ENCODE measurements around the gene PRPF40B. TPM values are rescaled to one million over a fixed set of nuclear protein-coding genes. Genes with fewer than 3 reads are reported as not detected.
A peak's percentile ranks its signal among the peaks of the same experiment; 100 is the strongest.

PRPF40B gene
- total and polyA plus RNA-seq, 2 of the 13 experiments (the other 11 are each of a cell fraction or from before 2014, with no cell fraction given): 5.0 to 7.8 TPM

DNA sequence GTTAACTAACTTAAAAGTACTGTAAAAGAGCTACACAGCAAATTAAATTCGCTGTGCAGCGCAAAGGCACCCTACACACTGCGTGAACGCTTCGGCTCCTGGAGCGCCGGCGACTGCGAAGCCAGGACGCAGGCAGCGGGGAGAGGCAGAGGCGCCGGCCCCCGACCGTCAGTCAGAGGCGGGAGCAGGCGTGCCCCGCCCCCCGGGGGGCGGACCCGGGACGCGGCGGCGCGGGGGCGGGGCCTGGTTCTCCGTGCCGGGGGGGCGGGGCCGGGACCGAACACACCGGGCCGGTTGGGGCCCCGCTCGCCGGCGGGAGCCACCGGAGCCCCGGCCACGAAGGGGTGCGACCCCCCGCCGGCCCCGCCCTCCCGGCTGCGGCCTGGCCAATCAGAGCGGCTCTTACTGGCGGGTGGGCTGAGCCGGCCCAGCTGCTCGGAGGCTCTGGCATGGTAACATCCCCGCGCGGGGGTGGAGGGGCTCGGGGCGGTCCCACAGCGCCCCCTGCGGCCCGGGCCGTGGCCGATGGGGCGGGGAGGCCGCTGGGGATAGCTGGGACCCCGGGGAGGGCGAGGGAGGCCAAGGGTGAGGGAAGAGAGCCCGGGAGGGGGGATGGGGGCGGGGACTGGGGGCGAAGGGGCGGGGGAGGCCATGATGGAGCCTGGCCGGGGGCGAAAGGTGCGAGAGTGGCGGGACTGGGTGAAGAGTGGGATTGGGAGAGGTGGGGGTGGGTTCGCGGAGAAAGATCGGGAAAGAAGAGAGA is at the start of gene PRPF40B (continued):
- TF ChIP-seq, protein P1, sequence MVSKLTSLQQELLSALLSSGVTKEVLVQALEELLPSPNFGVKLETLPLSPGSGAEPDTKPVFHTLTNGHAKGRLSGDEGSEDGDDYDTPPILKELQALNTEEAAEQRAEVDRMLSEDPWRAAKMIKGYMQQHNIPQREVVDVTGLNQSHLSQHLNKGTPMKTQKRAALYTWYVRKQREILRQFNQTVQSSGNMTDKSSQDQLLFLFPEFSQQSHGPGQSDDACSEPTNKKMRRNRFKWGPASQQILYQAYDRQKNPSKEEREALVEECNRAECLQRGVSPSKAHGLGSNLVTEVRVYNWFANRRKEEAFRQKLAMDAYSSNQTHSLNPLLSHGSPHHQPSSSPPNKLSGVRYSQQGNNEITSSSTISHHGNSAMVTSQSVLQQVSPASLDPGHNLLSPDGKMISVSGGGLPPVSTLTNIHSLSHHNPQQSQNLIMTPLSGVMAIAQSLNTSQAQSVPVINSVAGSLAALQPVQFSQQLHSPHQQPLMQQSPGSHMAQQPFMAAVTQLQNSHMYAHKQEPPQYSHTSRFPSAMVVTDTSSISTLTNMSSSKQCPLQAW (CRISPR knock-in tag; IDR thresholded peaks at IDR 0.05): no peak
- TF ChIP-seq ZNF30 (CRISPR knock-in tag; IDR thresholded peaks at IDR 0.05): no peak
- no peak for TF ChIP-seq EED (CRISPR knock-in tag; IDR thresholded peaks at IDR 0.05)
- TF ChIP-seq, protein P2, sequence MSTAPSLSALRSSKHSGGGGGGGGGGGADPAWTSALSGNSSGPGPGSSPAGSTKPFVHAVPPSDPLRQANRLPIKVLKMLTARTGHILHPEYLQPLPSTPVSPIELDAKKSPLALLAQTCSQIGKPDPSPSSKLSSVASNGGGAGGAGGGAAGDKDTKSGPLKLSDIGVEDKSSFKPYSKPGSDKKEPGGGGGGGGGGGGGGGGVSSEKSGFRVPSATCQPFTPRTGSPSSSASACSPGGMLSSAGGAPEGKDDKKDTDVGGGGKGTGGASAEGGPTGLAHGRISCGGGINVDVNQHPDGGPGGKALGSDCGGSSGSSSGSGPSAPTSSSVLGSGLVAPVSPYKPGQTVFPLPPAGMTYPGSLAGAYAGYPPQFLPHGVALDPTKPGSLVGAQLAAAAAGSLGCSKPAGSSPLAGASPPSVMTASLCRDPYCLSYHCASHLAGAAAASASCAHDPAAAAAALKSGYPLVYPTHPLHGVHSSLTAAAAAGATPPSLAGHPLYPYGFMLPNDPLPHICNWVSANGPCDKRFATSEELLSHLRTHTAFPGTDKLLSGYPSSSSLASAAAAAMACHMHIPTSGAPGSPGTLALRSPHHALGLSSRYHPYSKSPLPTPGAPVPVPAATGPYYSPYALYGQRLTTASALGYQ (CRISPR knock-in tag; IDR thresholded peaks at IDR 0.05): no peak
- TF ChIP-seq ZNF788 (CRISPR knock-in tag; IDR thresholded peaks at IDR 0.05; ENCODE audit: borderline replicate concordance): peak; percentile 82; the same call in 1 of the 2 replicates
- TF ChIP-seq TOE1 (CRISPR knock-in tag; IDR thresholded peaks at IDR 0.05): no peak
- no peak for TF ChIP-seq MAF1 (CRISPR knock-in tag; IDR thresholded peaks at IDR 0.05; ENCODE audit: borderline replicate concordance)
- TF ChIP-seq ZNF558 (CRISPR knock-in tag; IDR thresholded peaks at IDR 0.05; ENCODE audit: borderline replicate concordance): peak; percentile 79; the same call in 1 of the 2 replicates
- TF ChIP-seq CBX5 (CRISPR knock-in tag; IDR thresholded peaks at IDR 0.05; ENCODE audit: borderline replicate concordance): no peak
- TF ChIP-seq IKZF1 (IDR thresholded peaks at IDR 0.05): no peak
- no peak for TF ChIP-seq SYNCRIP (IDR thresholded peaks at IDR 0.05; ENCODE audit: insufficient read depth, low read depth, low read length)
- no peak for TF ChIP-seq ZNF431 (CRISPR knock-in tag; IDR thresholded peaks at IDR 0.05; ENCODE audit: borderline replicate concordance, low read depth)
- TF ChIP-seq ZNF772 (CRISPR knock-in tag; IDR thresholded peaks at IDR 0.05): 0 out of 2 replicates have a peak, but pooled peaks have one; percentile 48
- no peak for TF ChIP-seq HOXD1 (CRISPR knock-in tag; IDR thresholded peaks at IDR 0.05)
- TF ChIP-seq DMAP1 (CRISPR knock-in tag; IDR thresholded peaks at IDR 0.05): peak; percentile 20; the same call in 1 of the 2 replicates
- no peak for TF ChIP-seq MBD4 (IDR thresholded peaks at IDR 0.05; ENCODE audit: borderline replicate concordance, low read length)
- TF ChIP-seq CHD2 (IDR thresholded peaks at IDR 0.05; ENCODE audit: low read depth, low read length): no peak; the same call in 1 of the 2 replicates
- TF ChIP-seq, protein P3, sequence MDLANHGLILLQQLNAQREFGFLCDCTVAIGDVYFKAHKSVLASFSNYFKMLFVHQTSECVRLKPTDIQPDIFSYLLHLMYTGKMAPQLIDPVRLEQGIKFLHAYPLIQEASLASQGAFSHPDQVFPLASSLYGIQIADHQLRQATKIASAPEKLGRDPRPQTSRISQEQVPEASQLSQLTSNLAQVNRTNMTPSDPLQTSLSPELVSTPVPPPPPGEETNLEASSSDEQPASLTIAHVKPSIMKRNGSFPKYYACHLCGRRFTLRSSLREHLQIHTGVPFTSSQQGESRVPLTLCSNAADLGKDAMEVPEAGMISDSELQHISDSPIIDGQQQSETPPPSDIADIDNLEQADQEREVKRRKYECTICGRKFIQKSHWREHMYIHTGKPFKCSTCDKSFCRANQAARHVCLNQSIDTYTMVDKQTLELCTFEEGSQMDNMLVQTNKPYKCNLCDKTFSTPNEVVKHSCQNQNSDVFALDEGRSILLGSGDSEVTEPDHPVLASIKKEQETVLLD (CRISPR knock-in tag; IDR thresholded peaks at IDR 0.05; ENCODE audit: low read depth): peak; percentile 100
- no peak for TF ChIP-seq CENPT (CRISPR knock-in tag; IDR thresholded peaks at IDR 0.05; ENCODE audit: low read depth)
- TF ChIP-seq ELF1 (CRISPR knock-in tag; IDR thresholded peaks at IDR 0.05): no peak
- TF ChIP-seq, protein P4, sequence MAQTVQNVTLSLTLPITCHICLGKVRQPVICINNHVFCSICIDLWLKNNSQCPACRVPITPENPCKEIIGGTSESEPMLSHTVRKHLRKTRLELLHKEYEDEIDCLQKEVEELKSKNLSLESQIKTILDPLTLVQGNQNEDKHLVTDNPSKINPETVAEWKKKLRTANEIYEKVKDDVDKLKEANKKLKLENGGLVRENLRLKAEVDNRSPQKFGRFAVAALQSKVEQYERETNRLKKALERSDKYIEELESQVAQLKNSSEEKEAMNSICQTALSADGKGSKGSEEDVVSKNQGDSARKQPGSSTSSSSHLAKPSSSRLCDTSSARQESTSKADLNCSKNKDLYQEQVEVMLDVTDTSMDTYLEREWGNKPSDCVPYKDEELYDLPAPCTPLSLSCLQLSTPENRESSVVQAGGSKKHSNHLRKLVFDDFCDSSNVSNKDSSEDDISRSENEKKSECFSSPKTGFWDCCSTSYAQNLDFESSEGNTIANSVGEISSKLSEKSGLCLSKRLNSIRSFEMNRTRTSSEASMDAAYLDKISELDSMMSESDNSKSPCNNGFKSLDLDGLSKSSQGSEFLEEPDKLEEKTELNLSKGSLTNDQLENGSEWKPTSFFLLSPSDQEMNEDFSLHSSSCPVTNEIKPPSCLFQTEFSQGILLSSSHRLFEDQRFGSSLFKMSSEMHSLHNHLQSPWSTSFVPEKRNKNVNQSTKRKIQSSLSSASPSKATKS (CRISPR knock-in tag; IDR thresholded peaks at IDR 0.05): no peak
- no peak for TF ChIP-seq ZNF678 (CRISPR knock-in tag; IDR thresholded peaks at IDR 0.05)
- TF ChIP-seq NFKBIZ (CRISPR knock-in tag; IDR thresholded peaks at IDR 0.05): 0 out of 2 replicates have a peak, but pooled peaks have one; percentile 37
- TF ChIP-seq ARNTL (CRISPR knock-in tag; IDR thresholded peaks at IDR 0.05): no peak
- no peak for TF ChIP-seq CBX1 (IDR thresholded peaks at IDR 0.05; ENCODE audit: low read depth)

Measured in HepG2 (cell line).